Upper lobe of left lung (tissue), 4 donors: ENCODE measurements around the gene PTBP3.

Source experiments
- EP300 ChIP-seq, 4 donors: sonication (generic); formaldehyde crosslinking; IDR thresholded peaks; one replicate each; pipeline ENCODE4 v1.5.1; 2017; ENCODE audit warnings: antibody characterized with exemption in 4 of 4, control low read depth in 2 of 4
- POLR2A ChIP-seq, 4 donors: fragments of 450-650 bp; IDR thresholded peaks; one replicate each; pipeline ENCODE4 v1.5.1; 2016 to 2017; ENCODE audit warnings: antibody characterized with exemption in 4 of 4, mild to moderate bottlenecking in 2 of 4
- POLR2AphosphoS5 ChIP-seq, 2 donors: sonication (generic); formaldehyde crosslinking; IDR thresholded peaks; one replicate each; pipeline ENCODE4 v1.5.1; 2017; ENCODE audit warnings: antibody characterized with exemption in 2 of 2
- TF ChIP-seq, protein P1 (sequence below), 6 experiments: fragments of 450-650 bp in 4 of 6; fragments of 200-600 bp in 2 of 6; sonication (generic) in 2 of 6; IDR thresholded peaks; one replicate each; pipeline ENCODE4 v1.5.1; 2016 to 2019; ENCODE audit warnings: antibody characterized with exemption in 6 of 6

DNA sequence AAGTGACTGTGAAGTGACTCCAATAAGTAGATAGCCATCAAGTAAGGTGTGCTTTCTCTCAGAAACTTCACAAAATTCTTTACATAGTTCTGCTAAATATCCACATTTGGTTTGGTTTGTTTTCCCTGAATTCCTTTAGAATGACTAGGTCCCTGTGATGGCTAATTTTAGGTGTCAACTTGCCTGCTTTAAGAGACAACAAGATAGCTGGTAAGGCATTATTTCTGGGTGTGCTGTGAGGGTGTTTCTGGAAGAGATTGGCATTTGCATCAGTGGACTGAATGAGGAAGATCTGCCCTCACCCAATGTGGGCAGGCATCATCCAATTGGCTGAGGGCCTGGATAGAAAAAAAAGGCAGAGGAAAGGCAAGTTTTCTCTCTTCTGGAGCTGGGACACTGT lies 8.3 kb upstream of the PTBP3 start:
- TF ChIP-seq, protein P1, sequence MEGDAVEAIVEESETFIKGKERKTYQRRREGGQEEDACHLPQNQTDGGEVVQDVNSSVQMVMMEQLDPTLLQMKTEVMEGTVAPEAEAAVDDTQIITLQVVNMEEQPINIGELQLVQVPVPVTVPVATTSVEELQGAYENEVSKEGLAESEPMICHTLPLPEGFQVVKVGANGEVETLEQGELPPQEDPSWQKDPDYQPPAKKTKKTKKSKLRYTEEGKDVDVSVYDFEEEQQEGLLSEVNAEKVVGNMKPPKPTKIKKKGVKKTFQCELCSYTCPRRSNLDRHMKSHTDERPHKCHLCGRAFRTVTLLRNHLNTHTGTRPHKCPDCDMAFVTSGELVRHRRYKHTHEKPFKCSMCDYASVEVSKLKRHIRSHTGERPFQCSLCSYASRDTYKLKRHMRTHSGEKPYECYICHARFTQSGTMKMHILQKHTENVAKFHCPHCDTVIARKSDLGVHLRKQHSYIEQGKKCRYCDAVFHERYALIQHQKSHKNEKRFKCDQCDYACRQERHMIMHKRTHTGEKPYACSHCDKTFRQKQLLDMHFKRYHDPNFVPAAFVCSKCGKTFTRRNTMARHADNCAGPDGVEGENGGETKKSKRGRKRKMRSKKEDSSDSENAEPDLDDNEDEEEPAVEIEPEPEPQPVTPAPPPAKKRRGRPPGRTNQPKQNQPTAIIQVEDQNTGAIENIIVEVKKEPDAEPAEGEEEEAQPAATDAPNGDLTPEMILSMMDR (IDR thresholded peaks at IDR 0.05): no peak
- TF ChIP-seq POLR2A (IDR thresholded peaks at IDR 0.05) (no peak), EP300 (IDR thresholded peaks at IDR 0.05) (no peak), POLR2AphosphoS5 (IDR thresholded peaks at IDR 0.05) (no peak)
